Breast epithelium (tissue), 4 donors: ENCODE data around the gene FOXN3. TPM values are rescaled to one million over a fixed set of nuclear protein-coding genes. Genes with fewer than 3 reads are reported as not detected.

Experiments used
- DNase-seq, 2 donors: peaks; one replicate each; pipeline ENCODE4 v3.0.0-alpha.2; 2019; ENCODE audit warnings: low spot score in 2 of 2
- H3K27ac ChIP-seq, 2 donors: fragments of 200-600 bp; sonication (generic) in 1 of 2; one replicate each; pipeline ENCODE4 v1.5.1; 2016 to 2019; ENCODE audit warnings: mild to moderate bottlenecking in 1 of 2
- H3K27me3 ChIP-seq, 2 donors: fragments of 200-600 bp; sonication (generic) in 1 of 2; one replicate each; pipeline versions ENCODE4 v1.5.1 to v1.6.0; 2017 to 2019; ENCODE audit warnings: control low read depth in 1 of 2, mild to moderate bottlenecking in 1 of 2
- H3K36me3 ChIP-seq: fragments of 200-600 bp; one replicate; pipeline ENCODE4 v1.5.1; 2019
- H3K4me1 ChIP-seq, 2 donors: fragments of 200-600 bp; sonication (generic); one replicate each; pipeline ENCODE4 v1.5.1; 2016 to 2019; ENCODE audit warnings: control low read depth in 1 of 2
- H3K4me3 ChIP-seq, 3 donors: fragments of 200-600 bp; sonication (generic); 1 replicate in 2 of 3; 2 replicates in 1 of 3; pipeline ENCODE4 v1.5.1; 2016 to 2019; ENCODE audit warnings: mild to moderate bottlenecking in 3 of 3, moderate library complexity in 2 of 3
- H3K9me3 ChIP-seq, 2 donors: fragments of 200-600 bp; sonication (generic) in 1 of 2; one replicate each; pipeline ENCODE4 v1.5.1; 2016 to 2019; ENCODE audit warnings: control low read depth in 1 of 2
- POLR2A ChIP-seq: fragments of 450-650 bp; IDR thresholded peaks from one replicate; pipeline ENCODE4 v1.6.1; 2016; ENCODE audit warnings: antibody characterized with exemption, mild to moderate bottlenecking, moderate library complexity
- POLR2AphosphoS5 ChIP-seq, 3 donors: sonication (generic); formaldehyde crosslinking; IDR thresholded peaks; one replicate each; pipeline ENCODE4 v1.6.1; 2017; ENCODE audit warnings: antibody characterized with exemption in 3 of 3
- intact Hi-C: fragments of 100-400 bp; cut with DNase I; formaldehyde crosslinking; loops from one replicate; pipeline ENCODE4 v1.15.1; 2023; ENCODE audit warnings: low total_unique reads
- total RNA-seq, 3 donors: library from RNA; depleted of rRNA; stranded (reverse); fragments of >200 nt; gene quantifications; one replicate each; pipeline ENCODE4 v1.1.0, GENCODE V29; 2016
- TF ChIP-seq, protein P1 (sequence below), 3 donors: fragments of 450-650 bp; IDR thresholded peaks; one replicate each; pipeline ENCODE4 v1.5.1; 2016 to 2017; ENCODE audit warnings: antibody characterized with exemption in 3 of 3, mild to moderate bottlenecking in 3 of 3, moderate library complexity in 3 of 3

Gene FOXN3
- total RNA-seq, 3 donors from 2014 or later = 70.7 to 180 (median 80.3) TPM

- H3K4me3 ChIP-seq = no peak overlapping the region
- no peaks in the 10 kb centered on the region for H3K36me3 ChIP-seq
- intact Hi-C loops = no loop called here
- H3K9me3 ChIP-seq = no peaks in the 10 kb centered on the region
- no peak overlapping the region for H3K27ac ChIP-seq
- H3K27me3 ChIP-seq = no peaks in the 10 kb centered on the region
- TF ChIP-seq POLR2AphosphoS5 (IDR thresholded peaks at IDR 0.05) (no peak), POLR2A (no peak)
- TF ChIP-seq, protein P1, sequence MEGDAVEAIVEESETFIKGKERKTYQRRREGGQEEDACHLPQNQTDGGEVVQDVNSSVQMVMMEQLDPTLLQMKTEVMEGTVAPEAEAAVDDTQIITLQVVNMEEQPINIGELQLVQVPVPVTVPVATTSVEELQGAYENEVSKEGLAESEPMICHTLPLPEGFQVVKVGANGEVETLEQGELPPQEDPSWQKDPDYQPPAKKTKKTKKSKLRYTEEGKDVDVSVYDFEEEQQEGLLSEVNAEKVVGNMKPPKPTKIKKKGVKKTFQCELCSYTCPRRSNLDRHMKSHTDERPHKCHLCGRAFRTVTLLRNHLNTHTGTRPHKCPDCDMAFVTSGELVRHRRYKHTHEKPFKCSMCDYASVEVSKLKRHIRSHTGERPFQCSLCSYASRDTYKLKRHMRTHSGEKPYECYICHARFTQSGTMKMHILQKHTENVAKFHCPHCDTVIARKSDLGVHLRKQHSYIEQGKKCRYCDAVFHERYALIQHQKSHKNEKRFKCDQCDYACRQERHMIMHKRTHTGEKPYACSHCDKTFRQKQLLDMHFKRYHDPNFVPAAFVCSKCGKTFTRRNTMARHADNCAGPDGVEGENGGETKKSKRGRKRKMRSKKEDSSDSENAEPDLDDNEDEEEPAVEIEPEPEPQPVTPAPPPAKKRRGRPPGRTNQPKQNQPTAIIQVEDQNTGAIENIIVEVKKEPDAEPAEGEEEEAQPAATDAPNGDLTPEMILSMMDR (IDR thresholded peaks at IDR 0.05) = no peak
- no peaks in the 10 kb centered on the region for H3K4me1 ChIP-seq
- DNase-seq = no peak
Measured at GRCh38 chr14:89457007-89457406, 40.0 kb upstream of the FOXN3 start.

- Histone ChIP-seq H3K27me3 (no peaks in the 10 kb centered on the region), H3K9me3 (no peaks in the 10 kb centered on the region), H3K36me3 (no peaks in the 10 kb centered on the region), H3K27ac (no peak overlapping the region), H3K4me3 (no peak overlapping the region), H3K4me1 (no peaks in the 10 kb centered on the region)
- DNase-seq = no peak
- intact Hi-C loops = no loop called here
- TF ChIP-seq, protein P1 (IDR thresholded peaks at IDR 0.05) = no peak
- no peak for TF ChIP-seq POLR2A
- TF ChIP-seq POLR2AphosphoS5 (IDR thresholded peaks at IDR 0.05) = no peak
Measured at GRCh38 chr14:89455412-89455811, 38.4 kb upstream of the FOXN3 start.

- no peaks in the 10 kb centered on the region for H3K4me1 ChIP-seq
- no peak overlapping the region for H3K27ac ChIP-seq
- no peak overlapping the region for H3K4me3 ChIP-seq
- H3K36me3 ChIP-seq = no peaks in the 10 kb centered on the region
- TF ChIP-seq, protein P1 (IDR thresholded peaks at IDR 0.05) = no peak
- TF ChIP-seq POLR2AphosphoS5 (IDR thresholded peaks at IDR 0.05) = no peak
- TF ChIP-seq POLR2A = no peak
- DNase-seq = no peak
- intact Hi-C loops = no loop called here
- H3K9me3 ChIP-seq = no peaks in the 10 kb centered on the region
- H3K27me3 ChIP-seq = no peaks in the 10 kb centered on the region
Measured at GRCh38 chr14:89454996-89455395, 38.0 kb upstream of the FOXN3 start.

GRCh38 chr14:89452281-89452680 is 35.2 kb upstream of the FOXN3 start:
- no peaks in the 10 kb centered on the region for H3K27me3 ChIP-seq
- no peaks in the 10 kb centered on the region for H3K36me3 ChIP-seq
- intact Hi-C loops = no loop called here
- no peak for DNase-seq
- no peak overlapping the region for H3K4me3 ChIP-seq
- no peaks in the 10 kb centered on the region for H3K9me3 ChIP-seq
- no peaks in the 10 kb centered on the region for H3K4me1 ChIP-seq
- H3K27ac ChIP-seq = no peak overlapping the region
- TF ChIP-seq, protein P1 (IDR thresholded peaks at IDR 0.05) = no peak
- no peak for TF ChIP-seq POLR2A
- TF ChIP-seq POLR2AphosphoS5 (IDR thresholded peaks at IDR 0.05) = no peak

- no peak overlapping the region for H3K4me3 ChIP-seq
- H3K36me3 ChIP-seq = no peaks in the 10 kb centered on the region
- H3K4me1 ChIP-seq = no peaks in the 10 kb centered on the region
- TF ChIP-seq, protein P1 (IDR thresholded peaks at IDR 0.05) = no peak
- TF ChIP-seq POLR2A = no peak
- no peak for TF ChIP-seq POLR2AphosphoS5 (IDR thresholded peaks at IDR 0.05)
- H3K27me3 ChIP-seq = no peaks in the 10 kb centered on the region
- intact Hi-C loops = no loop called here
- H3K9me3 ChIP-seq = no peaks in the 10 kb centered on the region
- no peak overlapping the region for H3K27ac ChIP-seq
- no peak for DNase-seq
Measured at GRCh38 chr14:89451229-89451628, 34.2 kb upstream of the FOXN3 start.
